Activated T-helper 1 cell treated with anti-CD3 and anti-CD28 coated beads, Interleukin-12 subunit alpha, Interleukin-12 subunit beta, Interleukin-2, Interleukin-4 antibody, amounts not matched to agents 30 ng/mL and 10 ng/mL and 1 ng/mL, durations not matched to agents 14 hours and 24 hours and 36 hours (primary cell): ENCODE results near the gene PLD1. TPM values are rescaled to one million over a fixed set of nuclear protein-coding genes. Genes with fewer than 3 reads are reported as not detected.

ENCODE experiments used
- DNase-seq: peaks from one replicate; pipeline ENCODE4 v3.0.0; 2021; ENCODE audit warnings: low spot score
- H3K27ac Mint-ChIP-seq: one replicate; pipeline ENCODE4 v1.8.0; 2021; ENCODE audit warnings: mild to moderate bottlenecking, mixed read lengths
- H3K27me3 Mint-ChIP-seq: one replicate; pipeline ENCODE4 v1.8.0; 2022; ENCODE audit warnings: mild to moderate bottlenecking, moderate library complexity, mixed read lengths; ENCODE audit not compliant: insufficient read depth
- H3K36me3 Mint-ChIP-seq: one replicate; pipeline ENCODE4 v1.8.0; 2021; ENCODE audit warnings: low read depth, mixed read lengths
- H3K4me1 Mint-ChIP-seq: one replicate; pipeline ENCODE4 v1.8.0; 2021; ENCODE audit warnings: low read depth, mixed read lengths
- H3K4me3 Mint-ChIP-seq: one replicate; pipeline ENCODE4 v1.8.0; 2021; ENCODE audit warnings: mild to moderate bottlenecking, moderate library complexity, mixed read lengths
- H3K9me3 Mint-ChIP-seq: one replicate; pipeline ENCODE4 v1.8.0; 2021; ENCODE audit warnings: mixed read lengths
- intact Hi-C: fragments of 100-400 bp; cut with micrococcal nuclease; formaldehyde crosslinking; loops from one replicate; pipeline ENCODE4 v1.15.1; 2024
- total RNA-seq: library from RNA; stranded (reverse); gene quantifications from 2 replicates; pipeline ENCODE4 v1.2.3, GENCODE V29; 2022

Gene PLD1
- total RNA-seq, 1 donor from 2014 or later = 0.29 TPM

DNA sequence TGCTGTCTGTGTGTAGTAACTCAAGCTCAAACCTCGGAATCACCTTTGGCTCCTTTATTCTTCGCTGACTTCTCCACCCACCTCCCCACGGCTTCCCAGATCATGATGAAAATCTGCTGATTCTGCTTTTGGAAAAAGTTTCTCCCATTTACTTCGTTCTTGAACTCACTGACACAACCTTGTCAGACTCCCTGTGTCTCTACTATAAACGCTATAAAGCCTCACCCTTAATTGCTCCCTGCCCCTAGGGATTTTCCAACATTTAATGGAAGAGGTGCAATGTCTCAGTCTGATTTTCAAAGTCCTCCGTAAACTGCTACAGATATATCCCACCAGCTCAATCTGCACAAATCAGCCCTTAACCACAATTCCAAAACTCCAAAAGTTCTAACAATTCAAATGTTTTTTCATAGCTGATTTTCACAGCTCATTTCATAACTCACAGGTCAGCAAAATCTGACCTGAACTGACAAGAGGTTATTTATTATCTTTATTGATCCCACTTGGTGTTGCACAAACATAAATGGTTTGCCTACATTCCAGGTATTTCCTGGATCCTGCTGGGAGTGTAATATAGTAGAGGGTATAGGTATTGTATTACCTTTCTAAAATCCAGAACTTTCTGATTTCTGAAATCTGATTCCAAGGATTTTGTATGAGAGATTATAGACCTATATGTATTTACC lies 129.4 kb downstream of the PLD1 start:
- Mint-ChIP-seq H3K4me1 (no peaks in the 10 kb centered on the region), H3K9me3 (no peaks in the 10 kb centered on the region), H3K36me3 (no peaks in the 10 kb centered on the region), H3K4me3 (no peak overlapping the region), H3K27me3 (peaks cover 10% of the 10 kb centered on the region), H3K27ac (no peak overlapping the region)
- no peak for DNase-seq
- intact Hi-C loops = no loop called here

DNA sequence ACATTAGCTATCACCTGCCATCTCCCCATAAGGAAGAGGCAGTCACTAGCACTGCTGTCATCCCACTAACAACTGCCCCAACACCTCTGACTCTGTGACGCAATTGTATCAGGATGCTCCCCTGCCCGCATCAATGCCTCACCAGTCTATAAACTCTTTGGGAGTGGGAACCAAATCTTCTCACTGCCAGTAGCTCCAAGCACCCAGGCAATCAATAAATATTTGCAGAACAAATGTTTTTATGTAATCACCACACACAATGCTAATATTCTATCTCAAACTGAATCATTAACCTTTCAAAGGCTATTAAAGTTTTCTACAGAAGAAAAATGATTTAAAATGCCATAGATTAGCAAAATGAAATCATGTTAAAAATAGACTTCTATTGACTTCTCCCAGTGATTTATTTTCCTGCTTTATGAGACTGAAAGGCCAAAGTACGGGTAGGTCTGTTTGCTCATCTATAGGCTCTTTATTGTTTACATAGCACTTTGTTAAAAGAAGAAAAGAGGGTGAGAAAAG lies 131.3 kb downstream of the PLD1 start:
- no peaks in the 10 kb centered on the region for H3K36me3 Mint-ChIP-seq
- H3K4me3 Mint-ChIP-seq = no peak overlapping the region
- intact Hi-C loops = no loop called here
- peaks cover 10% of the 10 kb centered on the region for H3K27me3 Mint-ChIP-seq
- H3K27ac Mint-ChIP-seq = no peak overlapping the region
- H3K4me1 Mint-ChIP-seq = no peaks in the 10 kb centered on the region
- no peaks in the 10 kb centered on the region for H3K9me3 Mint-ChIP-seq
- no peak for DNase-seq

DNA sequence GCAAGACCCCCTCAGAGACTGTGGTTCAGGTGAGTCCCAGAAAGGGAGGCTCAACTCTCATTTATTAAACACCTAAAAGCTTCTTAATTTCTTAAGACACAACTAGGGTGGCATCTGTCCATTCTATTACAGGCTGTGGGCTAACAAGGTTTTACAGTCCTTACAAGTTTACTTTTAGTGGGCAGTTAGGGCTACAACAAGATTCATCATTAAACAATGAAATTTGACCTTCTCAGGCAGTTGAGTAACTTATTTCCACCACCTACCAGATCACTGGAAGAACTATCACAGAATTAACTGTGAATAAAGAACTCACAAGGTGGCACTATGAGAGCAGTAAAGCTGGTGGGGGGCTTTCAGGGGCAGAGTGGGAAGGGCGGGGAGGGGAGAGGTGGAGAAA lies 132.6 kb downstream of the PLD1 start:
- Mint-ChIP-seq H3K36me3 (no peaks in the 10 kb centered on the region), H3K4me3 (no peak overlapping the region)
- intact Hi-C loops = no loop called here

DNA sequence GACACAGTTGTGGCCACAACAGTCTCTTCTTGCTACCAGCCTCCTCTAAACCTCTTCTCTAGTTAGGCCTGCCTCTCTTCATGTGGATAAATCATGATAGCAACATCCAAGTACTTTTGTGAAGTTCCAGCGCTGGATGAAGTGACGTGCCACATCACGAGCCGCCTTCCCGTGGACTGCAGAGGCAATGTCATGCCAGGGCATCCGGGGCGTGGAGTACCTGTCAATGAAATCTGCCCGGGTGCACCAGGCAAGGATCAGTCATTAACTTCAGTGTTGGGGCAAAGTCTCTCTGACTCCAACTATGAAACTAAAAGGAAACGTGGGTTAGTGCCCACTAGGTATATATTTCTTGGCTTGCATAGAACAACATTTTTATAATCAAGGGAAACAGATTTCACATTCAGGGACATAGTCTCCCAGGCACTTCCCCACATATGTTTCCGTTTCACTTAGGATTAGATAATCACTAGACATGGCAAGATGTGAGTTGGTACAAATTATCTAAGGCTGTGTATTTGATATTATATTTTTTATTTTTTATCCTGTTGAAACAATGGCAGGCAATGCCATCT lies 133.6 kb downstream of the PLD1 start:
- Mint-ChIP-seq H3K4me3 (no peak overlapping the region), H3K36me3 (no peaks in the 10 kb centered on the region), H3K27ac (no peak overlapping the region), H3K4me1 (no peaks in the 10 kb centered on the region), H3K9me3 (no peaks in the 10 kb centered on the region), H3K27me3 (peaks cover 2% of the 10 kb centered on the region)
- no peak for DNase-seq
- intact Hi-C loops = no loop called here

More for the DNA sequence above, 132.6 kb downstream of the PLD1 start:
- no peaks in the 10 kb centered on the region for H3K9me3 Mint-ChIP-seq
- H3K4me1 Mint-ChIP-seq = no peaks in the 10 kb centered on the region
- no peak overlapping the region for H3K27ac Mint-ChIP-seq
- peaks cover 7% of the 10 kb centered on the region for H3K27me3 Mint-ChIP-seq
- no peak for DNase-seq

DNA sequence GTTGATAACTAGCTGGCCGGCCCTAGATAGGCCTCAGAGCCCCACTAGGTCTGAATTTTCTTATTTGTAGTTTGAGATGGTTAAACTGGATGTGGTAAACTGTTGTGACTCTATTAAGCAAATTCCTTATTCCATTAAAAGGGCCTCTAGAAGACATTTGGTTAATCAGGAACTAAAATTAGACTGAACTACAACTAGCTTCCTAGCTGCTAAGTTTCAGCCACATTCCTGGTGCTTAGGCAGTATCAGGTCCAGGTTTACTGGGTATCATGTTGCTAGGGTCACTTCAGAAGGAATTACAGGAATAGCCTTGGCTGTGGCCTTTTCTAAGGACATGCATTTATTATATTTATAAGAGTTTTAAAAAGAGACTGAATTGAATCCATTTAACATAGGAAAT lies 136.3 kb downstream of the PLD1 start:
- Mint-ChIP-seq H3K4me3 (no peak overlapping the region), H3K36me3 (no peaks in the 10 kb centered on the region), H3K27me3 (peaks cover 2% of the 10 kb centered on the region), H3K4me1 (no peaks in the 10 kb centered on the region), H3K27ac (no peak overlapping the region), H3K9me3 (no peaks in the 10 kb centered on the region)
- no peak for DNase-seq
- intact Hi-C loops = no loop called here

DNA sequence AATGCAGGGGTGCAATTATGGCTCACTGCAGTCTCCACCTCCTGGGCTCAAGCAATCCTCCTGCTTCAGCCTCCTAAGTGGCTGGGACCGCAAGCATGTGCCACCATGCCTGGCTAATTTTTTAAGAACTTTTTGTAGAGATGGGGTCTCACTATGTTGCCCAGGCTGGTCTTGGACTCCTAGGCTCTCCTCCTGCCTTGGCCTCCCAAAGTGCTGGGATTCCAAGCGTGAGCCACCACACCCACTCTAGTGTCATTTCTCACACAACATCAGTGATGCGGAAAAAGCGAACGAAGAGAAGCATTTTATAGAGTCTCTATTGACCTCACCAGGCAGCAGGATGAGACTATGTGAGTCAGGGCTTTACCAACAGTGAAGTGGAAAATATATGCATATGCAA lies 137.7 kb downstream of the PLD1 start:
- Mint-ChIP-seq H3K4me3 (no peak overlapping the region), H3K27me3 (peaks cover 2% of the 10 kb centered on the region), H3K9me3 (no peaks in the 10 kb centered on the region), H3K4me1 (no peaks in the 10 kb centered on the region), H3K27ac (no peak overlapping the region), H3K36me3 (no peaks in the 10 kb centered on the region)
- intact Hi-C loops = no loop called here
- DNase-seq = no peak

DNA sequence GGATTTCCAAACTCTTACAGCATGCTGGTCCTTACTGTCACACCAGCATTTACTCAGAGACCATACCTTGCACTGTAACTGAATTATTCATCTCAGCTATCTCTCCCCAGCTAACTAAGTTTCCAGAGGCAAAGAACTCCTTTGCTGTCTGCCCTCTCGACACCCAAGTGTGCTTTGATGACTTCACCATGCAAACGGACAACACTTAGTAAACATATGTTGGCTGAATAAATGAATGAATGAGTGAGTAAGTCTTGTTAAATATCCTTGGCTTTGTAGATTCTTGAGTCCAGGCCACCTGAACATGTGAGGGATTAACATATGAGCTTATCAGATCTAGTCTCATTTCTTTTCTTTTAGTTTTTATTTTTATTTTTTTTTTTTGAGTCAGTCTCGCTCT lies 138.2 kb downstream of the PLD1 start:
- intact Hi-C loops = no loop called here
- H3K27me3 Mint-ChIP-seq = peaks cover 2% of the 10 kb centered on the region
- H3K4me1 Mint-ChIP-seq = no peaks in the 10 kb centered on the region
- DNase-seq = no peak
- H3K27ac Mint-ChIP-seq = no peak overlapping the region
- no peaks in the 10 kb centered on the region for H3K36me3 Mint-ChIP-seq
- H3K9me3 Mint-ChIP-seq = no peaks in the 10 kb centered on the region
- H3K4me3 Mint-ChIP-seq = no peak overlapping the region

DNA sequence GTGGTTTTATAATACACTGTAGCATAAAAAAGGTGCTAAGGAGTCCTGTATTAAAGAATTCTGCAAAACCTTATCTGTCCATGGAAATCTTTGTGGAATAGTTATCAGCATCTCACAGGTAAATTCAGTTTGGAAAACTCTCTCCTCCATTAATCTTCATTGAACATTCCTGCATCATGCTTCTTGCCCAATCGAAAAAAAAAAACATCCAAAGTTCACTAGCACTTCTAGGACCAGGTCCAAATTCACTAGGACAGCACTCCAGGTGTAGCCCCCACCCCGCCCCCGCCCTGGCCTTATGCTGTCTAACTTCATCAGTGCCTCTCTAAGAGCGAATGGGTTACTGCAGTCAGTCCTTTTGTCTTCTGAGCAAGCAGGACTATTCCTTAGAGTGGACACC lies 138.6 kb downstream of the PLD1 start:
- intact Hi-C loops = no loop called here
- Mint-ChIP-seq H3K36me3 (no peaks in the 10 kb centered on the region), H3K27ac (no peak overlapping the region), H3K27me3 (peaks cover 2% of the 10 kb centered on the region), H3K4me1 (no peaks in the 10 kb centered on the region), H3K9me3 (no peaks in the 10 kb centered on the region), H3K4me3 (no peak overlapping the region)
- no peak for DNase-seq

DNA sequence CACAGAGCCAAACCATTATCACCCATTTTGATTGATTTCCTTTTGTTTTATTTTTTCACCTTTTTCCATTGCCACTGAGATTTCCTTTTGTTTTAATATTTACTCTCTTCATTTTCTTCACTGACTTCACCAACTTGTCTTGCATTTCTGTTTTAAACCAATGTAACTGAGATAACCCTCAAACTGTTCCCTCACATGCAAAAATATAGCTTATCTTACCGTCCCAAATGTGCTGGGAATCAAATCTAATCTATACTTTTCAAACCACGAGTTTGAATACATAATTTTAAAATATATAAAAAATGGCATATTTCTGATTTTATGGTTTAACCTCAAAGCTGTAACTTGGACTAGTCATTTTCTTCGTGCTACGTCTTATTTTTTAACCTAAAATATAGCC lies 143.8 kb downstream of the PLD1 start:
- H3K4me1 Mint-ChIP-seq = no peaks in the 10 kb centered on the region
- H3K36me3 Mint-ChIP-seq = no peaks in the 10 kb centered on the region
- intact Hi-C loops = no loop called here
- H3K27me3 Mint-ChIP-seq = no peaks in the 10 kb centered on the region
- H3K9me3 Mint-ChIP-seq = no peaks in the 10 kb centered on the region
- no peak overlapping the region for H3K4me3 Mint-ChIP-seq
- H3K27ac Mint-ChIP-seq = no peak overlapping the region
- DNase-seq = no peak

DNA sequence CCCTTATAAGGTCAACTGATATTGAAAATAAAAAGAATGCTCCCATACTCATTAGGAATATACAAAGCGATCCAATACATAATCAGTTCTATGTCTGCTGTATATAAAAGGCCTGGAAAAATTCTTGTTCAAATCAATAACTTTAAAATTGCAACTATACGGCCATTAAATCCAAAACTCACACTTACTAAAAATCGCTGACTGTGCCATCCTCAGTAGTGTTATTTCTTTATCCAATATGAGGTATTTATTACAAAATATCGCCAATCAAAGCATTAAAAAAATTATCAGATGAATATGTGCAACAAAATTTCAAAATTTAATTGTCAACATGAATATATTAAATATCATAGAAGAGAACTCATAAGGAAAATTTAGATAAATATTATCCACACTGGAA lies 146.5 kb downstream of the PLD1 start:
- no peak overlapping the region for H3K4me3 Mint-ChIP-seq
- H3K36me3 Mint-ChIP-seq = no peaks in the 10 kb centered on the region
- H3K9me3 Mint-ChIP-seq = no peaks in the 10 kb centered on the region
- H3K27ac Mint-ChIP-seq = no peak overlapping the region
- peaks cover 13% of the 10 kb centered on the region for H3K27me3 Mint-ChIP-seq
- no peak for DNase-seq
- intact Hi-C loops = no loop called here
- no peaks in the 10 kb centered on the region for H3K4me1 Mint-ChIP-seq

DNA sequence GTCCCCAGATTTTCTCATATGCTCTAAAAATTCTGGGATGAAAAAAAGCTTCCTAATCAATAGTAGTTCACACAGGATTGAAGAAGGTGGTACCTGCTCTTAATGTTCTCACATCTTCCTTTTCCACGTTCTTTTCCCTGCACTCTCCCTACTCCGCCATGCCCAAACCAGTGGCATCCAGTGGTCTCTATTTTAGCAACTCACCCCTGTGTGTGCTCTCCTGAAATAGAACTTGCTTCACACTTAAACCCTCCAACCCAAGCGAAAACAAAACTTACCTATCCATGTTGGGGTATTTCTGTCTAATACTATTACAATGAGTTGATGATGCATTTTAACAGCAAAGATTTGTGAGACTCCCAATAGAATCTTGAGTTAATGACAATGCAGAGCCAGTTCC lies 148.8 kb downstream of the PLD1 start:
- Mint-ChIP-seq H3K27me3 (peaks cover 23% of the 10 kb centered on the region), H3K4me3 (no peak overlapping the region), H3K36me3 (no peaks in the 10 kb centered on the region), H3K9me3 (no peaks in the 10 kb centered on the region), H3K27ac (no peak overlapping the region), H3K4me1 (no peaks in the 10 kb centered on the region)
- no peak for DNase-seq
- intact Hi-C loops = no loop called here

DNA sequence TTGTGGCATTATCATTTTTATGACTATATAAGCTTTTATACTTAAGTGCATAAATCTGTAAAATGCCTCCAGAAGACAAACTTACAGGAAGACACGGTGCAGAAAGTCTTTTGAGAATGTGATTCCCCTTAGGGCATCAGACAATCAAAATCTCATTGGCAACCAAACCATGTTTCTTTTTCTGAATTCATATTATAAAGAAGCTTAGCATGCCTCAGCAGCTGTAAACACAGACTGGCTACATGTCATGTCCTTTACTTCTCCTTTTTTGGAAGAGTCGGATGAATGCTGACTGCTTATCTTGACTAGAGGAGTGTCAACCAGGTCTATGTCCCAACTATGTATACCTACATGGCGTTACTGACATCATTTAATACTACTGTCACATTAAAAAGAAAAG lies 150.1 kb downstream of the PLD1 start:
- no peak overlapping the region for H3K27ac Mint-ChIP-seq
- no peak overlapping the region for H3K4me3 Mint-ChIP-seq
- no peaks in the 10 kb centered on the region for H3K36me3 Mint-ChIP-seq
- H3K27me3 Mint-ChIP-seq = peaks cover 23% of the 10 kb centered on the region
- no peaks in the 10 kb centered on the region for H3K9me3 Mint-ChIP-seq
- DNase-seq = no peak
- H3K4me1 Mint-ChIP-seq = no peaks in the 10 kb centered on the region
- intact Hi-C loops = no loop called here

DNA sequence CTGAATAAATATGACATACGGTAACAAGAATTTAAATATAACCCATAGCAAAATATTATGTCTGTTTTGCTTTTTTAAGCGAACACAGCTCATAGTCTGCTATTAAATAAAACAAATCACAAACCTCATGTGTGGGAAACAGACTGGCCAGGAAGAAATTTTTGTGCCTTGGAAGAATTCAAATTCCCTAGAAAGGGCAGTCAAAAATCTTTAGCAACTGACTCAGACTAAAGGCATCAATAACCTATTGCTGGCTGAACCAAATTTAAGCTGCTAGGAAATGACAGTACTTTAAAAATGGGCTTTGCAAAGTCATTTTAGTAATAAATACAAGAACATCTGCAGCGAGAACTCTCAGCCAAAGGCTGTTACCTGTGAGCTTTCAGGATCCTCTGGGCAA lies 151.4 kb downstream of the PLD1 start:
- Mint-ChIP-seq H3K36me3 (no peaks in the 10 kb centered on the region), H3K9me3 (no peaks in the 10 kb centered on the region)

DNA sequence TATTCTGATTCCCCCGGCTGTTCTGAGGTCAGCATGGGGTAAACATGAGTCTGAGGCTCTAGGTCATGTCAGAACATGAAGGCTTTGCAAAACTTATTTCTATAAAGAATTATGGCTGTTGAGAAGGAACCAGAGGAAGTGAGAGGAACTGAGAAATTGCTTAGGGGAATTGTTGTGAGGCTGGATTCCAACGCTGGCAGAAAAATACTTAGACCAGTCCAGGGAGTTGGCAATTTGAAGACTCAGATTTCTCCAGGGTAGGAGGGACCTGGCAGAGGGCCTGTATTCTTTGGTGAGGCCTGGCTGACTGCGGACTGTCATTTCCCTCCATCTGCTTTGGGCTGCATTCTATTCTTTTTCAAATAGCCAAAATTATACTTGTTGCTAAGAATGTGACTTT lies 155.5 kb downstream of the PLD1 start:
- intact Hi-C loops = no loop called here

More for the DNA sequence above, 151.4 kb downstream of the PLD1 start:
- H3K4me1 Mint-ChIP-seq = no peaks in the 10 kb centered on the region
- no peak overlapping the region for H3K4me3 Mint-ChIP-seq
- intact Hi-C loops = no loop called here
- no peak for DNase-seq
- peaks cover 23% of the 10 kb centered on the region for H3K27me3 Mint-ChIP-seq
- no peak overlapping the region for H3K27ac Mint-ChIP-seq

More for the DNA sequence above, 155.5 kb downstream of the PLD1 start:
- no peak for DNase-seq
- no peak overlapping the region for H3K4me3 Mint-ChIP-seq
- no peaks in the 10 kb centered on the region for H3K9me3 Mint-ChIP-seq
- H3K4me1 Mint-ChIP-seq = no peaks in the 10 kb centered on the region
- peaks cover 17% of the 10 kb centered on the region for H3K27me3 Mint-ChIP-seq
- H3K36me3 Mint-ChIP-seq = no peaks in the 10 kb centered on the region
- no peak overlapping the region for H3K27ac Mint-ChIP-seq
